Thymus (tissue), 11 donors: ENCODE measurements around the gene CCSER1. TPM values are rescaled to one million over a fixed set of nuclear protein-coding genes. Genes with fewer than 3 reads are reported as not detected.

Experiments
- DNase-seq, 9 donors: peaks; one replicate each; pipeline ENCODE4 v3.0.0-alpha.2; 2013; ENCODE audit warnings: low spot score in 9 of 9, low read depth in 6 of 9, missing footprints in 1 of 9
- H3K27ac ChIP-seq, 2 donors: one replicate each; pipeline ENCODE4 v1.5.1; 2013; ENCODE audit warnings: control low read depth in 1 of 2, low read depth in 1 of 2, low read length in 1 of 2, mild to moderate bottlenecking in 1 of 2, moderate library complexity in 1 of 2
- H3K27me3 ChIP-seq, 2 donors: one replicate each; pipeline ENCODE4 v1.5.1; 2013; ENCODE audit warnings: low read length in 1 of 2; ENCODE audit not compliant: control insufficient read depth in 2 of 2, insufficient read depth in 1 of 2
- H3K36me3 ChIP-seq, 2 donors: one replicate each; pipeline ENCODE4 v1.5.1; 2013; ENCODE audit warnings: low read length in 1 of 2, mild to moderate bottlenecking in 1 of 2, moderate library complexity in 1 of 2; ENCODE audit not compliant: control insufficient read depth in 2 of 2, insufficient read depth in 2 of 2
- H3K4me1 ChIP-seq, 2 donors: one replicate each; pipeline ENCODE4 v1.5.1; 2013; ENCODE audit warnings: low read length in 2 of 2; ENCODE audit not compliant: control insufficient read depth in 2 of 2, insufficient read depth in 2 of 2
- H3K4me3 ChIP-seq, 2 donors: one replicate each; pipeline ENCODE4 v1.5.1; 2013; ENCODE audit warnings: low read length in 2 of 2, control low read depth in 1 of 2, mild to moderate bottlenecking in 1 of 2
- H3K9me3 ChIP-seq, 2 donors: one replicate each; pipeline ENCODE4 v1.5.1; 2013; ENCODE audit warnings: low read length in 1 of 2, mild to moderate bottlenecking in 1 of 2; ENCODE audit not compliant: control insufficient read depth in 2 of 2, insufficient read depth in 1 of 2
- WGBS: extraction: QIAGEN DNeasy Blood & Tissue Kit; methylation state at CpG from one replicate; pipeline ENCODE4 v1.1.7; 2013; 5-methylcytosine and 5-hydroxymethylcytosine counted together
- polyA plus RNA-seq: library from polyadenylated mRNA; stranded (reverse); fragments of 200-250 nt; gene quantifications from one replicate; pipeline ENCODE4 v1.2.3, GENCODE V29; 2013
- total RNA-seq: library from RNA; stranded (reverse); fragments of 120-200 nt; gene quantifications from one replicate; pipeline ENCODE4 v1.2.4, GENCODE V29; 2013
- donor health status: healthy.

Gene CCSER1
- total and polyA plus RNA-seq, 2 donors, result 2.0 to 8.7 TPM

- 99% methylated on average over 1 of the region's 1 CpG for WGBS
- H3K36me3 ChIP-seq, result no peaks in the 10 kb centered on the region
- no peak for DNase-seq
- H3K9me3 ChIP-seq, result no peaks in the 10 kb centered on the region
- no peak overlapping the region for H3K4me3 ChIP-seq
- H3K27ac ChIP-seq, result no peak overlapping the region
- no peaks in the 10 kb centered on the region for H3K4me1 ChIP-seq
- no peaks in the 10 kb centered on the region for H3K27me3 ChIP-seq
Observed at GRCh38 chr4:90181644-90182043, 54.5 kb downstream of the CCSER1 start.

GRCh38 chr4:90183254-90183653, 56.1 kb downstream of the CCSER1 start:
- no peaks in the 10 kb centered on the region for H3K4me1 ChIP-seq
- H3K27me3 ChIP-seq, result no peaks in the 10 kb centered on the region
- H3K27ac ChIP-seq, result no peak overlapping the region
- H3K9me3 ChIP-seq, result no peaks in the 10 kb centered on the region
- H3K36me3 ChIP-seq, result no peaks in the 10 kb centered on the region
- no peak overlapping the region for H3K4me3 ChIP-seq
- WGBS, result 94% methylated on average over 3 of the region's 3 CpGs
- DNase-seq, result no peak

- DNase-seq, result no peak
- Histone ChIP-seq H3K27me3 (no peaks in the 10 kb centered on the region), H3K4me3 (no peak overlapping the region), H3K36me3 (no peaks in the 10 kb centered on the region), H3K9me3 (no peaks in the 10 kb centered on the region), H3K27ac (no peak overlapping the region), H3K4me1 (no peaks in the 10 kb centered on the region)
- 94% methylated on average over 1 of the region's 1 CpG for WGBS
Observed at GRCh38 chr4:90184560-90184959, 57.4 kb downstream of the CCSER1 start.

- Histone ChIP-seq H3K36me3 (no peaks in the 10 kb centered on the region), H3K4me1 (no peaks in the 10 kb centered on the region), H3K27me3 (no peaks in the 10 kb centered on the region), H3K9me3 (no peaks in the 10 kb centered on the region), H3K27ac (no peak overlapping the region), H3K4me3 (no peak overlapping the region)
- 96% methylated on average over 1 of the region's 1 CpG for WGBS
- no peak for DNase-seq
Observed at GRCh38 chr4:90185416-90185815, 58.2 kb downstream of the CCSER1 start.

- no peaks in the 10 kb centered on the region for H3K27me3 ChIP-seq
- no peaks in the 10 kb centered on the region for H3K4me1 ChIP-seq
- WGBS, result 95% methylated on average over 1 of the region's 1 CpG
- no peak overlapping the region for H3K4me3 ChIP-seq
- no peaks in the 10 kb centered on the region for H3K9me3 ChIP-seq
- no peak for DNase-seq
- H3K27ac ChIP-seq, result no peak overlapping the region
- no peaks in the 10 kb centered on the region for H3K36me3 ChIP-seq
Observed at GRCh38 chr4:90186229-90186628, 59.0 kb downstream of the CCSER1 start.

- no peaks in the 10 kb centered on the region for H3K9me3 ChIP-seq
- 89% methylated on average over 5 of the region's 5 CpGs for WGBS
- H3K4me3 ChIP-seq, result no peak overlapping the region
- no peaks in the 10 kb centered on the region for H3K27me3 ChIP-seq
- DNase-seq, result no peak
- no peak overlapping the region for H3K27ac ChIP-seq
- no peaks in the 10 kb centered on the region for H3K36me3 ChIP-seq
- no peaks in the 10 kb centered on the region for H3K4me1 ChIP-seq
Observed at GRCh38 chr4:90187148-90187884, 60.1 kb downstream of the CCSER1 start.

- no peak for DNase-seq
- no peaks in the 10 kb centered on the region for H3K27me3 ChIP-seq
- no peaks in the 10 kb centered on the region for H3K36me3 ChIP-seq
- H3K4me3 ChIP-seq, result no peak overlapping the region
- WGBS, result 97% methylated on average over 3 of the region's 3 CpGs
- no peaks in the 10 kb centered on the region for H3K9me3 ChIP-seq
- no peaks in the 10 kb centered on the region for H3K4me1 ChIP-seq
- no peak overlapping the region for H3K27ac ChIP-seq
Observed at GRCh38 chr4:90189178-90189577, 62.0 kb downstream of the CCSER1 start.

GRCh38 chr4:90189946-90190345, 62.8 kb downstream of the CCSER1 start:
- Histone ChIP-seq H3K36me3 (no peaks in the 10 kb centered on the region), H3K4me3 (no peak overlapping the region), H3K4me1 (no peaks in the 10 kb centered on the region), H3K27ac (no peak overlapping the region), H3K9me3 (no peaks in the 10 kb centered on the region), H3K27me3 (no peaks in the 10 kb centered on the region)
- WGBS, result 96% methylated on average over 4 of the region's 4 CpGs
- no peak for DNase-seq

- no peaks in the 10 kb centered on the region for H3K9me3 ChIP-seq
- H3K27ac ChIP-seq, result no peak overlapping the region
- H3K4me1 ChIP-seq, result no peaks in the 10 kb centered on the region
- 89% methylated on average over 1 of the region's 1 CpG for WGBS
- DNase-seq, result no peak
- no peaks in the 10 kb centered on the region for H3K36me3 ChIP-seq
- no peaks in the 10 kb centered on the region for H3K27me3 ChIP-seq
- H3K4me3 ChIP-seq, result no peak overlapping the region
Observed at GRCh38 chr4:90190525-90190924, 63.3 kb downstream of the CCSER1 start.
